ENCODE measurements around the gene STK24.
"Not testable (repeated sequence)": the region's sequence is repeated elsewhere in the genome, so short reads cannot be mapped to it uniquely, and the experiment has no call there.

The STK24 gene

DNA sequence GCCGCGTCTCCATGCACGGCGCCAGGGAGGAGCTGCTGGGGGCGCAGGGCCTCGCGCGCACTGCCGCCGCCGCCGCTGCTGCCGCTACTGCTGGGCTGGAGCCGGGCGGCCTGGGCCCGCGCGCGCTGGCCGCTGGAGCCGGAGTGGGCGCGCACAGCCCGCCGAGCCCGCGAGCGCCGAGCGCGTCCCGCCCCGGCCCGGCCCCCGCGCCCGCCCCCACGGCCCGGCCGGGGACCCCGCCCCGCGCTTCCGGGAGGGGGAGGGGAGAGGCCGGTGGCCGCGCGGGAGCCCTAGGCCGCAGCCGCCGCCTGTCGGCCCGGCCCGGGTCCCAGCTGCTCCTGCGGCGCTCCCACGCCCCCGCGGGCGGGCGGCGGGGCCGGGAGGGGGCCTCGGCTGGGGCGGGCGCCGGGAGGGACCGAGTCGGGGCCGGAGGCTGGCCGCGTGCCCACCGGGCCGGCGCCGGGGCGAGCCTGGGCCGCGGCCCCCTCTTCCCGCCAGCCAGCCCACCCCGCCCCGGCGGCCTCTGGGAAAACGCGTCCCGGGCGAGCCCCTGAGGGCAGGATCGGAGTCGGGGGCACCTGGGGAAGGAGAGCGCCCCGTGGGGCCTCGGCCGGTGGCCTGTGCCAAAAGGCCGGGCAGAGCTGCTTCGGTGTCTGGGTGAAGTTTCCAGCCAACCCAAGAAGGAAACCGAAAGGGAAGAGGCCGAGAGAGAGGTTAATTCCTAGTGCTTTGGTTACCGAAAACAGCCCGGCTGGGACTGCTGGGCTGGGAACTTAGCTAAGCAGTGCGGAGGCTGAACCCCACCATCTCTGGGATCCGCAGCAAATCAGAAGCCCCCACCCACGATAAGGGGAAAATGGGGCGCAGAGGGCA is at the start of gene STK24:
Gene STK24, minus strand, starts transcription at position 145 of the 873 bp plus-strand sequence. CDS start 321 bp downstream, outside the sequence.
- in situ Hi-C loops (cut with MboI; ENCODE audit: low sequenced_read_pairs): no loop called here

DNA sequence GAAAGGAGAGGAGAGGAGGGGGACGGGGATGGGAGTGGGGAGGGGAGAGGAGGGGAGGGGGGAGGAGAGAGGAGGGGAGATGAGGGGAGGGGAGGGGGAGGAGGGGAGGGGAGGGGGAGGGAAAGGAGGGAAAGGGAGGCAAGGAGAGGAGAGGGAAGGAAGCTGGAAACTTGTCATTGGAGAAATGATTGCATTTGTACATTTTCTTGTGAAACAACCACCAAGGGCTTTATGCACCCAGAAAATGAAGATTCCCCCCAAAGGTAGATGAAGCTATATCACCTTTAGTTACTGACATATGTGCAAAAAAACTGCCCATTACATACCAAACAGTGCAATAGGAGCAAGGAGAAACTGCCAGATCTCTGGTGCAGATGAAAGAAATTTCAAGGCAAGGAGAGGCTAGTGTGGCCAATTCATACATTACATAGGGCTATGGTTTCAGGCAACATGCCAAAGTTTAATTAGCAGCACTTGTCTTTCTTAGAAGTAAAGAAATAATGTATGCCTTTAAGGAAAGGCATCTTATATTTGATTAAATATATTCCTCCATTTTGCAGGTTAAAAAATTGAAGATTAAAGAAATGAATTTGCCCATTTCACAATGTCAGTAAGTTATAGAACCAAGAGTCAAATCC is 49.5 kb upstream of the STK24 start:
- in situ Hi-C loops (cut with MboI; ENCODE audit: low sequenced_read_pairs): no loop called here

DNA sequence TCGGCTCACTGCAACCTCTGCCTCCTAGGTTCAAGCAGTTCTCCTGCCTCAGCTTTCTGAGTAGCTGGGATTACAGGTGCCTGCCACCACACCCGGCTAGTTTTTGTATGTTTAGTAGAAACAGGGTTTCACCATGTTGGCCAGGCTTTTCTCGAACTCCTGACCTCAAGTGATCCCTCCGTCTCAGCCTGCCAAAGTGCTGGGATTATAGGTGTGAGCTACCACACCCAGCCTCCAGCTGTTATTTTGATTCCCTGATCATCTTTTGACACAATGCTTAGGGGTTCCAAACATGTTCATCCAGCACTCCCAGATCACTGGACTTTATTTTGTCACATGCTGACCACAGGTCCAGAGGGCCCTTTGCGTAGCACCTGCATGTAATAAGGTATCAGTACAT is 47.7 kb upstream of the STK24 start:
- in situ Hi-C loops (cut with MboI; ENCODE audit: low sequenced_read_pairs): not testable (repeated sequence)

DNA sequence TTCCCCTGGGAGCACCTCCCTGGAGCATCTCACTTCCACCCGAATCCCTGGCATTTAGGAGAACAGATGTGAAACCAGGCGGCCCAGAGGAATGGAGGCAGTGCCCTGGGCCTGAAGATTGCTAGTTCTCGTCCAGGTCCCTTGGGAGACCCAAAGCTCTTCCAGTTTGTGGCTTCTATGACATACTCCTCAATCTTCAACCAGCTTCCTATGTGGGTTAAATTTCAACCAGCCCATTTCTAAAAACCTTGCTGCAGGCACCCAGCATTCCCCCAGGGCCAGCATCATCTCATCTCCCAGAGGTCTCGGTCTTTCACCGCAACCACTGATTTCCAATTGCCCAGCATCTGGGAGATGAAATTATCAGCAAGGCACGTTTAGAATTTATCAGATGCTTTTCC is 46.0 kb upstream of the STK24 start:
- in situ Hi-C loops (cut with MboI; ENCODE audit: low sequenced_read_pairs): no loop called here

DNA sequence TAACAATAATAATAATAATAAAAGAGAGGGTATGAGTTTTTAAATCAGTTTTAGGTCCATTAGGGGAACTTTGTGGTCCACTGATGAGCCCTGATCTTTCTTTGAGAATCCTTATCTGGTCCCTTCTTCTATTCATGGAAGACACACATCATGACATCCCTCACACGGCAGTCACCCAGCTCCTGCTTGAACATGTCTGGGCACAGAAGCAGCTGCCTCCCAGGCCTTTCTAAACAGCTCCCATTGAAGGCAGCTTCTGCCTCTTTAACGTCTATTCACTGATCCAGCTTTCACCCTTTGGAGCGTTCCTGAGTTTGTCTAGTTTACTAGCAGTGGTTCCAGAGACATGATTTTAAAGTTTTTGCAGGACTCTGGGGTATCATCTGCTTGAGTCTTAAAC is 42.6 kb upstream of the STK24 start:
- in situ Hi-C loops (cut with MboI; ENCODE audit: low sequenced_read_pairs): no loop called here

DNA sequence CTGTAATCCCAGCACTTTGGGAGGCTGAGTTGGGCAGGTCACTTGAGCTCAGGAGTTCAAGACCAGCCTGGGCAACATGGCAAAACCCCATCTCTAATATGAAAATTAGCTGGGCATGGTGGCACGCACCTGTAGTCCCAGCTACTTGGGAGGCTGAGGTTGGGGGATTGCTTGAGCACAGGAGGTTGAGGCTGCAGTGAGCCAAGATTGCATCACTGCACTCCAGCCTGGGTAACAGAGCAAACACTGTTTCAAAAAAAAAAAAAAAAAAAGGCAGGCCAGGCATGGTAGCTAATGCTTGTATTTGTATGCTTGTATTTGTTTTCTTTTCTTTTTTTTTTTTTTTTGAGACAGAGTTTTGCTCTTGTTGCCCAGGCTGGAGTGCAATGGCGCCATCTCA is 38.7 kb upstream of the STK24 start:
- in situ Hi-C loops (cut with MboI; ENCODE audit: low sequenced_read_pairs): not testable (repeated sequence)

DNA sequence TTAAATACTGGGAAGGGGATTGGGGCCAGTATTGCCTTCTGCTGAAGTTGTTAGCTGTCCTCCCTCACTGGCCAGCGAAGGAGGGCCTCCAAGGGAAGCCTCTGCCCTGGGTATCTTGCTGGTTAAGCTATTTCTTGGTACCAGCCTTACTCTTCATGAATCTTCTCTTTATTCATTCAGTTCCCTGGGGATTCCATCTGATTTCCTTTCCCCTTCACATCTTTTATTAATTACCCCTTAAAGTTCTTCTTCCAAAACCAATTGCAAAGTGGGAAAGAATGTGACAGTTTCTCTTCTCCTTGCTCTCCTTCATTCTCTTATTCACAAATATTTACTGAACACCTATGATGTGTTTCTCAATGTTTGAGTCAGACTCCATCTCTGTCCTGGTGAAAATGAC is 36.7 kb upstream of the STK24 start:
- in situ Hi-C loops (cut with MboI; ENCODE audit: low sequenced_read_pairs): no loop called here

DNA sequence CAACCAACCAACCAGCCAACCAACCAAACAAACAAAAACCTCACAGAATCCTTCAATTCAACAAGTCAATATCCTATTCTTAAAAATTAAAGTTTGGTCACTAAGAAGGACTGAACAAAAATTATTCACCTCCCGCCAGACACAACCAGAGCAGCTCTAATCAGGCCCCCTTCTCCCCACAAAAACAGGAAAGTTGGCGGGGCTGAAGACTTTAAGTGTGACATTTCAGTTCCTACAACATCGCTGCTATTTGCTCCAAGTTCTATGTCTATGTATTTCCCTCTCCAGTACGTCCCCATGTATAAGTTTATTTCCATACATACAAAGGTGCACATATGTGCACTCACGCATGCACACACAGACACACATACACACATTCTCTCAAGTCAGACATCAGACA is 32.8 kb upstream of the STK24 start:
- in situ Hi-C loops (cut with MboI; ENCODE audit: low sequenced_read_pairs): no loop called here

DNA sequence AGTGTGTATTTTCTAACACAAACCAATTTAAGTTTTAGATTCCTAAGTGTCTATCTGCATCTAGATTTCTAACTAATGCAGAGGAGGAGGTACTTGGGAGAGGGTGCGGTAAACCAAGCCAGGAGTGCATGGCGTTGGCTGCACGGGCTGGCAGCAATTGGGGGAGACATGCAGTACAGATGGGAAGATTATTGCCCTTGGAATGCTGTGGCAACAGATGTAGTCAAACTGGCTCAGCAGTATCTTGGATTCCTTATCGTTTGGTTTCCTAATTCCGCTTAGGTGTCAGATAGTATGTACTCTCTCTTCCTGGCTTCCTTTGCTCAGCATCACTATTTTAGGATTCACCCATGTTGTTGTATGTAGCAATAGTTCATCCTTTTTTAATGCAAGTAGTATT is 29.4 kb upstream of the STK24 start:
- in situ Hi-C loops (cut with MboI; ENCODE audit: low sequenced_read_pairs): no loop called here

DNA sequence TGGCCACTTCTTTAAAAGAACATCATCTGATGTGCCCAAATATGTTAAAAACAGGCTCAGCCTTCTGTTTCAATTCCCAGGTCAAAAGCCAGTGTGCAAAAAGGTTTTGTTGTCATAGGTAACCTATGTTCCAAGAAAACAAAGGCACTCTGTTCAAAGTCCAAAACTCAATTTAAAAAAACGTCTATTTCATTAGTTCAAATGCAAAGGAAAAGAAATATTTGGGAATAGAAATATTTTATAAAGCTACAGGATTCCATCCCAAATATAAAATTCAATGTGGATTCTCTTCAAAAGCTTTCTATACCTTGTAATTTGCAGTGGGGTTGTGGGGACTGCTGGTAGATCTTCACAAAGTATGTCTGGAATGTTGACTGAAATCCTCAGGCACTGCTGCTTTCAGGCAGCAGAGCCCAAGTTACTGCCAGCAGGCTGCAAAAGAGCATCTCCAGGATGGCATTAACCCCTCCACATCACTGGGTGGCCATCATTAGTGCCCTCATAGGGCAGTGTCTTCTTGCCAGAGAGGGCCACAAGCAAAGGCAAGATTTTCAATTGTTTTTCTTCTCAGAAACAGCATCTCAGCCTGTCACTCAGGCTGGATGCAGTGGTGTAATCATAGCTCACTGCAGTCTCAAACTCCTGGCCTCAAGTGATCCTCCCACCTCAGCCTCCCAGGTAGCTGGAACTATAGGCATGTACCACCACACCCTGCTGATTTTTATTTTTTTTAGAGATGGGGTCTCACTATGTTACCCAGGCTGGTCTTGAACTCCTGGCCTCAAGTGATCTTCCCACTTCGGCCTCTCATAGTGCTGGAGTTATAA is 22.8 kb upstream of the STK24 start:
- in situ Hi-C loops (cut with MboI; ENCODE audit: low sequenced_read_pairs): no loop called here

DNA sequence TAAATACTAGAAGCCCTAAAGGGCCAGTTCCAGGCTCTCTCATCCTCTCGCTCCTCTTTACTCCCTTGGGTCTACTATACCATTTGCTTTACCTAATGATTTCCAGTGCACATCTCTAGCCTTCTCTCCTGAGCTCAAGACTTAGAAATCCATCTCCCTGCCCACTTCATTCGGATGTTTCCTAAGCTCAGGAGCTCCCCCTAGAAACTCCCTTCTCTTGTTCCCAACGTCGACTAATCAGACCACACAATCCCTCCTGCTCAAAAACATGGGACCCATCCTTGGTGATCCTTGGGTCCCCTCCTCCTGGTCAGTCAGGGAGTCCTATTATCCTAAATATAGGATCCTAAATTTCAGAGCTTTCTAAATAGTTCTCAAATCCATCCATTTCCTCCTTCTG is 21.1 kb upstream of the STK24 start:
- in situ Hi-C loops (cut with MboI; ENCODE audit: low sequenced_read_pairs): no loop called here

DNA sequence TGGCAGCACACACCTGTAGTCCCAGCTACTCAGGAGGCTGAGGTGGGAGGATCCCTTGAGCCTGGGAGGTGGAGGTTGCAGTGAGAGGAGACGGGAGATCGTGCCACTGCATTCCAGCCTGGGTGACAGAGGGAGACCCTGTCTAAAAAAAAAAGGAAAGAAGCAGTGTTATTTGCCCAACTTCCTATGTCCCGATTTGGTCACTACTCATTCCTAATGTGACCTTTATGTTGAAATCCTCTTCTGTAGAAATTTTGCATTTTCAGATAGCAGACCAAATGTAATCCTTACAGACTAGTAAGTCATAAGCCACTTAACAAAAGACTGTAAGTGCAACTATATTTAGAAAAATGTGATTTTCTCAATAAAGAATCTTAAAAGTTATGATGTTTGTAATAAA is 18.2 kb upstream of the STK24 start:
- in situ Hi-C loops (cut with MboI; ENCODE audit: low sequenced_read_pairs): no loop called here

DNA sequence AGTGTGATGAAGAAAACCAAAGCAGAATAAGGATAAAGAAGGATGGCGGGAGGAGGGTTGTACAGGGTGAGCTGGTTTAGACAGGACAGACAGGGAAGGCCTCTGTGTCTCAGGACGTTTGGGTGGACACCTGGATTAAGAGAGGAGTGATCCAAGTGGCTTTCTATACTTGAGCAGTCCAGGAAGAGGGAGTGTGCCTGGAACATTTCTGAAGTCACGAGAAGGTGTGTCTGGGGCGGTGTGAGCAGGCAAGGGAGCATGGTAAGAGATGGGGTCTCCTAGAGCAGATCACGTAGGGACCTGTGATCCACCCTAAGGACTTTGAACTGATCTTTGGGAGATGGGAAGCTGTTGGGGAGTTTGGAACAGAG is 15.4 kb upstream of the STK24 start:
- in situ Hi-C loops (cut with MboI; ENCODE audit: low sequenced_read_pairs): no loop called here

DNA sequence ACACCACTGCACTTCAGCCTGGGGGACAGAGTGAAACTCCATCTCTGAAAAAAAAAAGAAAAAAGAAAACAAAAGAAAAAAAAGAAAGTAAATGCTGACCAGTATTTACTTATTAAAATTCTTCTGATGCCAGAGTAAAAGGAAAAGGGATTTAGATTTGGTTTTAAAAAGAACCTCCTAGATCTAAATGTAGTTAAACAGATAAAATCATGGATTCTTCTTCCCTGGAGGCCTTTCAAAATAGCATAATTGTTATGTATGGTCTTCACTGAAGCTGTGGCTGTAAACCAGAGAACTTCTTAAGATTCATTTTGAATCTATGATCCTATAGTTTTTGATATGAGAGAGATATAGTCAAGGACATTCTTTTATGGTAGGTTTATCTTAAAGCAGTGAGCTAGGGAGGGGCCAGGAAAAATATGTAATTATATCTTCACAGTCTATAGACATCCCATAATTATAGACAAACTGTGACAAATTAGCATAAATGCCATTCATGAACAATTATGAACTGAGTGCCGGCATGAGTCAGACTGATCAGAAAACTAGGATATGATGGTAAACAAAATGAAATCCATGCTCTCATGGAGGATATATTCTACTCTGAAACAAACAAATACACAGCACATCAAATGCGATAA is 14.9 kb upstream of the STK24 start:
- in situ Hi-C loops (cut with MboI; ENCODE audit: low sequenced_read_pairs): no loop called here

DNA sequence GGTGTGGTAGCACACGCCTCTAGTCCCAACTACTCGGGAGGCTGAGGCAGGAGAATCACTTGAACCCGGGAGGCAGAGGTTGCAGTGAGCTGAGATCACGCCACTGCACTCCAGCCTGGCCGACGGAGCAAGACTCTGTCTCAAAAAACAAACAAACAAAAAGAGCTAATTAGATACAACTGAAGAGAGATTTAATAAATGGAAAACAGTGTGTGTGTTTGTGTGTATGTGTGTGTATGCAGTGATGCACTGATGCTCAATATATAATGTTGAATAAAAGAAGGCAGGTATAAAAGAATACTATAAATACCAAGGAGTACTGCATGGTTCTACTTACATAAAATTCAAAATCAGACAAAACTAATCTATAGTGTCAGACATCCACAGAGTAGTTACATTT is 13.6 kb upstream of the STK24 start:
- in situ Hi-C loops (cut with MboI; ENCODE audit: low sequenced_read_pairs): not testable (repeated sequence)

DNA sequence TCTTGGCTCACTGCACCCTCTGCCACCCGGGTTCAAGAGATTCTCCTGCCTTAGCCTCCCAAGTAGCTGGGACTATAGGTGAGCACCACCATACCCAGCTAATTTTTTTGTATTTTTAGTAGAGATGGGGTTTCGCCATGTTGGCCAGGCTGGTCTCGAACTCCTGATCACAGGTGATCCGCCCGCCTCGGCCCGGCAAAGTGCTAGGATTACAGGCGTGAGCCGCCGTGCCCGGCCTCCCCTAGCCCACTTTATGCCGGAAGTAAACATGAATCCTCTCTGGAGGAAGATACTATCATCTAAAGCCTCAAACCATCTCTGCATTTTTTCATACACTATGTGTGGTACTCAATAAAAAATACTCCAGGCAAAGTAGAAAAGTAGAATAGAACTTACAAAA is 12.6 kb upstream of the STK24 start:
- in situ Hi-C loops (cut with MboI; ENCODE audit: low sequenced_read_pairs): not testable (repeated sequence)

DNA sequence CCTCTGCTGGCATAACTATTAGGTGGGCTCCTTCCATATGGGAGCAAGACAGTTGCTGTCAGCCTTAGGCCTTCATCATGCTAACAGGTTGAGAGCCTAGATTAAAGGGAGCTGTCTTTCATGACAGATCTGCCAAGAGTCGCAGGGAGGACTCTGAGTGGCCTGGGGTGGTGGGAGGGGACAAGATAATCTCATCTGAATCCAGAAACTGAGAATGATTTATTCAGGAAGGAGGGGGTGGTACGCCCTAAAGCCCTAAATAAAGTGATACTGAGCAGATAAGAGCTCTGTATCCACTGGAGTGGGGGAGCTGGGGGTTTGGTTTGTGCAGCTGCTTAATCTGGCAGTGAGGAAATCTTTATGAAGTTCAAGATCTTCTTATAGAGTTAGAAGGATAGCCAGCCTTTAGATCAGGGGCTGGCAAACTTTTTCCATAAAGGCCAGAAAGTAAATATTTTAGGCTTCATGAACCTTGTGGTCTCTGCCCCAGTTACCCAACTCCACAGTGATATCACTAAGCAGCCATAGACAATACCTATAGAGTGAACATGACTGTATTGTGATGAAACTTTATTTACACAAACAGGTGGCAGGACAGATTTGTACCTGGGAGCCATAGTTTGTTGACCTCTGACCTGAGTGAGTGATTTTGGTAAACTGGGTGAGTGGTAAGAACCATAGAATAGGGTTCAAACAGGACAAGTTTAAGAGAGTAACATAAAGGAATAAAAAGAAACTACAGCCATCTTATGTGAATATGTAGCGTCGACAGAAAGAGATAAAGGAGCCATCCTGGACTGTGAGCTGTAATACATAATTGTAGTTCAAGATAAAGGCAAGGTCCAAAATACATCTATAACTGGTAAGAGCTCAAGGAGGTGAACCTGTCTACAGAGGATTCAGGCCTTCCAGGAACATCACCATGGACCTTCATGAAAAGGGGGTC is 9.8 kb upstream of the STK24 start:
- in situ Hi-C loops (cut with MboI; ENCODE audit: low sequenced_read_pairs): no loop called here

DNA sequence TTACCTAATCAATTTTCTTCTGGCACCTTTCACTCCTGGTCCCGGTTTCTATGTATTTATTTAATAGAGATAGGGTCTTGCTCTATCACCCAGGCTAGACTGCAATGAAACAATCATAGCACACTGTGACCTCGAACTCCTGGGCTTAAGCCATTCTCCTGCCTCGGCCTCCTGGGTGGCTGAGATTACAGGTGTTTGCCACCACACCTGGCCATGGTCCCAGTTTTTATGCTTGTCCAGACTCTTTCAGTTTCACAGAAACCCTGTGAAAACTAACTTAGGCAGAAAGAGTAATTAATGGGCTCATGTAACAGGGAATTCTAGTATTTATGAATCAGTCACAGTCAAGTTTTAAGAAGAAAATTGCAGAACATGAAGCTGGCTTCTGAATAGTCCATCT is 9.0 kb upstream of the STK24 start:
- in situ Hi-C loops (cut with MboI; ENCODE audit: low sequenced_read_pairs): no loop called here

DNA sequence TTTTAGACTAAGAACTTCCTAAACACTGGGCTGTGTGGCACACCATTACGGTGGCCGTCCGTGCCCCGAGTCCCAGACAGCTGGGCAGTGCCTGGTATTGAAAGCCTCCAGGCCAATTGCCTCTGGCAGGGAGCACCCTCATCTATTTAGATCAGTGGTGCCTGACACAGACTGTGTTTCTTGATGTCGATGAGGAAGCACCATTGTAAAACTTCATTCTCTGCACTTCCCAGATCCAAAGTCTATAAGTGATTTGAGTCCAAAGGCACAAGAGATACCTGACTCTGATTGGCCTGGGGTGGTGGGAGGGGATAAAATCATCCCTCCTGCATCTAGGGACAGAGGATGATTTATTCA is 8.5 kb upstream of the STK24 start:
- in situ Hi-C loops (cut with MboI; ENCODE audit: low sequenced_read_pairs): no loop called here
